Right ventricle myocardium inferior (tissue), 1 donor: Measurements from ENCODE around the gene ZNF354B. TPM values are rescaled to one million over a fixed set of nuclear protein-coding genes. Genes with fewer than 3 reads are reported as not detected.
"Not testable (repeated sequence)": the region's sequence is repeated elsewhere in the genome, so short reads cannot be mapped to it uniquely, and the experiment has no call there.

Experiments used
- ATAC-seq: fragments of 200-7000 bp; cut with Tn5 transposase; one replicate; pipeline ENCODE4 v1.9.1; 2020; ENCODE audit warnings: mild to moderate bottlenecking, moderate library complexity
- DNase-seq: peaks from one replicate; pipeline ENCODE4 v3.0.0; 2021; ENCODE audit errors: missing footprints
- intact Hi-C: fragments of 100-400 bp; cut with DNase I; formaldehyde crosslinking; loops from one replicate; pipeline ENCODE4 v1.11.0; 2022
- long read RNA-seq: library from polyadenylated mRNA; unstranded; transcript quantifications from one replicate; pipeline ENCODE4 v2.0.0, GENCODE V29; 2021
- total RNA-seq: library from RNA; stranded (reverse); fragmentation: NEBNext Ultra II Directional; extraction: Animal tissue kit (Norgen Biotek cat#: 25700); gene quantifications from one replicate; pipeline ENCODE4 v1.2.1, GENCODE V29; 2021
- donor health status: DM: no; HTN: yes; CAD: no; lungs with severe emphysema.

Gene ZNF354B
- total RNA-seq = 6.0 TPM
- long read RNA-seq, partial matches to known transcripts = 0 of 1 reads
- long read RNA-seq, other reads (novel, unspliced or antisense) = 1 of 1 reads

- intact Hi-C loops = loop anchor here (1.0 to 5.0 kb wide), 3 partner anchors 130 to 233 kb away; partner anchors contain the start of genes CLK4, ZNF354A and ZNF354C
- ATAC-seq (peak; percentile 99), DNase-seq (peak; percentile 95)
Observed at GRCh38 chr5:178859625-178860521, at the start of gene ZNF354B. Gene ZNF354B (plus strand): TSS chr5:178859953. CDS start chr5:178861048, 1,095 bp downstream.

- intact Hi-C loops = no loop called here
- no peak for ATAC-seq
- DNase-seq = no peak
Observed at GRCh38 chr5:178817506-178817905, 42.2 kb upstream of the ZNF354B start.

- ATAC-seq = no peak
- intact Hi-C loops = no loop called here
- no peak for DNase-seq
Observed at GRCh38 chr5:178818094-178818493, 41.7 kb upstream of the ZNF354B start.

GRCh38 chr5:178820001-178820400 is 39.8 kb upstream of the ZNF354B start:
- intact Hi-C loops = no loop called here
- DNase-seq = no peak
- no peak for ATAC-seq

GRCh38 chr5:178825444-178825843 is 34.3 kb upstream of the ZNF354B start:
- ATAC-seq (no peak), DNase-seq (no peak)
- intact Hi-C loops = no loop called here

GRCh38 chr5:178826216-178826615 is 33.5 kb upstream of the ZNF354B start:
- intact Hi-C loops = no loop called here
- no peak for DNase-seq
- ATAC-seq = no peak

GRCh38 chr5:178827636-178828035 is 32.1 kb upstream of the ZNF354B start:
- DNase-seq (no peak), ATAC-seq (no peak)
- intact Hi-C loops = no loop called here

- no peak for DNase-seq
- no peak for ATAC-seq
- intact Hi-C loops = no loop called here
Observed at GRCh38 chr5:178831049-178831448, 28.7 kb upstream of the ZNF354B start.

- ATAC-seq (no peak), DNase-seq (no peak)
- intact Hi-C loops = no loop called here
Observed at GRCh38 chr5:178832618-178833201, 27.0 kb upstream of the ZNF354B start.

GRCh38 chr5:178836628-178837027 is 23.1 kb upstream of the ZNF354B start:
- intact Hi-C loops = no loop called here
- no peak for DNase-seq
- ATAC-seq = no peak

GRCh38 chr5:178838695-178839318 is 20.9 kb upstream of the ZNF354B start:
- intact Hi-C loops = not testable (repeated sequence)
- peak; percentile 20 for ATAC-seq

GRCh38 chr5:178839319-178839704 is 20.4 kb upstream of the ZNF354B start:
- peak; percentile 70 for ATAC-seq
- intact Hi-C loops = no loop called here
- no peak for DNase-seq

More at GRCh38 chr5:178838695-178839318, 20.9 kb upstream of the ZNF354B start:
- not testable (repeated sequence) for DNase-seq

- ATAC-seq, DNase-seq, intact Hi-C loops: not testable (repeated sequence)
Observed at GRCh38 chr5:178840399-178840798, 19.4 kb upstream of the ZNF354B start.

- intact Hi-C loops = no loop called here
- ATAC-seq (no peak), DNase-seq (no peak)
Observed at GRCh38 chr5:178849316-178849715, 10.4 kb upstream of the ZNF354B start.

GRCh38 chr5:178851951-178852350 is 7.8 kb upstream of the ZNF354B start:
- ATAC-seq = no peak
- no peak for DNase-seq
- intact Hi-C loops = no loop called here

GRCh38 chr5:178854284-178854683 is 5.5 kb upstream of the ZNF354B start:
- ATAC-seq (no peak), DNase-seq (no peak)
- intact Hi-C loops = no loop called here

GRCh38 chr5:178860615-178861014 is 862 bp downstream of the ZNF354B start:
- DNase-seq, intact Hi-C loops, ATAC-seq: not testable (repeated sequence)

- ATAC-seq = no peak
- intact Hi-C loops = no loop called here
- no peak for DNase-seq
Observed at GRCh38 chr5:178861627-178862026, 1.9 kb downstream of the ZNF354B start.

GRCh38 chr5:178866946-178867345 is 7.2 kb downstream of the ZNF354B start:
- intact Hi-C loops = no loop called here
- DNase-seq (no peak), ATAC-seq (no peak)
